GM06990 (cell line): ENCODE measurements around the gene AFG3L2.

Source experiments
- DNase-seq: peaks from one replicate; pipeline ENCODE4 v3.0.0-alpha.2; 2011; ENCODE audit not compliant: insufficient read length; ENCODE audit errors: extremely low read depth
- H3K27me3 ChIP-seq: replicated peaks from 2 replicates; pipeline ENCODE4 v1.6.0; 2011; ENCODE audit warnings: low read length; ENCODE audit not compliant: control insufficient read depth, insufficient read depth
- H3K36me3 ChIP-seq: 2 replicates; pipeline ENCODE4 v1.5.1; 2011; ENCODE audit warnings: low read length; ENCODE audit not compliant: control insufficient read depth, insufficient read depth
- H3K4me3 ChIP-seq: replicated peaks from 2 replicates; pipeline ENCODE4 v1.5.1; 2011; ENCODE audit warnings: low read depth, mild to moderate bottlenecking, control low read depth, low read length
- CTCF ChIP-seq: IDR thresholded peaks from 2 replicates; pipeline ENCODE4 v1.5.1; 2011; ENCODE audit warnings: low read length, control low read depth, mild to moderate bottlenecking, inconsistent platforms; ENCODE audit not compliant: insufficient read depth, poor library complexity, severe bottlenecking

The AFG3L2 gene

GRCh38 chr18:12369211-12369610 lies 7.8 kb downstream of the AFG3L2 start:
- no peaks in the 10 kb centered on the region for H3K27me3 ChIP-seq
- no peak overlapping the region for H3K4me3 ChIP-seq
- peaks cover 17% of the 10 kb centered on the region for H3K36me3 ChIP-seq
- no peak for DNase-seq
- no peak for TF ChIP-seq CTCF

GRCh38 chr18:12366784-12367183 lies 10.2 kb downstream of the AFG3L2 start:
- no peak for DNase-seq
- Histone ChIP-seq H3K4me3 (no peak overlapping the region), H3K27me3 (no peaks in the 10 kb centered on the region), H3K36me3 (peaks cover 25% of the 10 kb centered on the region)
- TF ChIP-seq CTCF: no peak

- no peak for TF ChIP-seq CTCF
- DNase-seq: no peak
- Histone ChIP-seq H3K4me3 (no peak overlapping the region), H3K36me3 (peaks cover 25% of the 10 kb centered on the region), H3K27me3 (no peaks in the 10 kb centered on the region)
Measured at GRCh38 chr18:12366379-12366778, 10.6 kb downstream of the AFG3L2 start.

- TF ChIP-seq CTCF: no peak
- H3K36me3 ChIP-seq: peaks cover 25% of the 10 kb centered on the region
Measured at GRCh38 chr18:12362473-12363174, 14.4 kb downstream of the AFG3L2 start.

GRCh38 chr18:12361770-12362378 lies 15.2 kb downstream of the AFG3L2 start:
- peaks cover 20% of the 10 kb centered on the region for H3K36me3 ChIP-seq
- no peak for TF ChIP-seq CTCF
- no peak for DNase-seq
- no peaks in the 10 kb centered on the region for H3K27me3 ChIP-seq
- H3K4me3 ChIP-seq: no peak overlapping the region

More at GRCh38 chr18:12362473-12363174, 14.4 kb downstream of the AFG3L2 start:
- H3K4me3 ChIP-seq: no peak overlapping the region
- no peaks in the 10 kb centered on the region for H3K27me3 ChIP-seq
- no peak for DNase-seq

- no peak for DNase-seq
- Histone ChIP-seq H3K27me3 (no peaks in the 10 kb centered on the region), H3K4me3 (no peak overlapping the region), H3K36me3 (peaks cover 17% of the 10 kb centered on the region)
- TF ChIP-seq CTCF: no peak
Measured at GRCh38 chr18:12359515-12359927, 17.5 kb downstream of the AFG3L2 start.
